Subcutaneous abdominal adipose tissue (tissue), 5 donors: Measurements from ENCODE around the gene GATD1.

Experiments
- H3K27ac ChIP-seq: one replicate; pipeline ENCODE4 v1.7.0; 2013; ENCODE audit warnings: low read depth, mild to moderate bottlenecking, inconsistent platforms, low read length, moderate library complexity
- H3K27me3 ChIP-seq, 5 donors: one replicate each; pipeline ENCODE4 v1.7.0; 2013; ENCODE audit warnings: low read length in 5 of 5, inconsistent platforms in 1 of 5; ENCODE audit not compliant: control insufficient read depth in 5 of 5, insufficient read depth in 4 of 5
- H3K36me3 ChIP-seq, 5 donors: one replicate each; pipeline ENCODE4 v1.7.0; 2013; ENCODE audit warnings: low read length in 5 of 5; ENCODE audit not compliant: control insufficient read depth in 5 of 5, insufficient read depth in 5 of 5
- H3K4me1 ChIP-seq, 5 donors: one replicate each; pipeline ENCODE4 v1.7.0; 2013; ENCODE audit warnings: low read length in 5 of 5, mild to moderate bottlenecking in 3 of 5, moderate library complexity in 1 of 5; ENCODE audit not compliant: control insufficient read depth in 5 of 5, insufficient read depth in 5 of 5
- H3K4me3 ChIP-seq, 5 donors: one replicate each; pipeline ENCODE4 v1.7.0; 2013; ENCODE audit warnings: low read length in 5 of 5, low read depth in 1 of 5
- H3K9ac ChIP-seq, 5 donors: one replicate each; pipeline ENCODE4 v1.7.0; 2013; ENCODE audit warnings: low read length in 5 of 5, mild to moderate bottlenecking in 4 of 5, moderate library complexity in 3 of 5
- H3K9me3 ChIP-seq, 5 donors: one replicate each; pipeline ENCODE4 v1.7.0; 2013; ENCODE audit warnings: low read length in 5 of 5; ENCODE audit not compliant: control insufficient read depth in 5 of 5
- donor health status: healthy.
- donor health status: healthy.
- donor health status: healthy.
- donor health status: healthy.
- donor health status: healthy.

The GATD1 gene

DNA sequence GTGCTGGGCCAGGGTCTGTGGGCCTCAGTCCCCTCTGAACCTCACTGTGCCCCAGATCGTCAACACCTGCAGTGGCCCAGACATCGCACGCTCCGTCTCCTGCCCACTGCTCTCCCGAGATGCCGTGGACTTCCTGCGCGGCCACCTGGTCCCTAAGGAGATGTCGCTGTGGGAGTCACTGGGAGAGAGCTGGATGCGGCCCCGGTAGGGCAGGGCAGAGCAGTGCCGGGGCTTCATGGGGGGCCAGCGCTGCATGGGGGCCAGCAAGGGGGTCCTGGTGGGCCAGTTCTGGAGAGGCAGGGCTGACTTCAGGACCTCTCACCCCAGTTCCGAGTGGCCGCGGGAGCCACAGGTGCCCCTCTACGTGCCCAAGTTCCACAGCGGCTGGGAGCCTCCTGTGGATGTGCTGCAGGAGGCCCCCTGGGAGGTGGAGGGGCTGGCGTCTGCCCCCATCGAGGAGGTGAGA is 54.9 kb downstream of the GATD1 start:
- H3K27ac ChIP-seq: no peak overlapping the region
- H3K27me3 ChIP-seq: peaks cover 0 to 44% (median 30%) of the 10 kb centered on the region in 5 donors

DNA sequence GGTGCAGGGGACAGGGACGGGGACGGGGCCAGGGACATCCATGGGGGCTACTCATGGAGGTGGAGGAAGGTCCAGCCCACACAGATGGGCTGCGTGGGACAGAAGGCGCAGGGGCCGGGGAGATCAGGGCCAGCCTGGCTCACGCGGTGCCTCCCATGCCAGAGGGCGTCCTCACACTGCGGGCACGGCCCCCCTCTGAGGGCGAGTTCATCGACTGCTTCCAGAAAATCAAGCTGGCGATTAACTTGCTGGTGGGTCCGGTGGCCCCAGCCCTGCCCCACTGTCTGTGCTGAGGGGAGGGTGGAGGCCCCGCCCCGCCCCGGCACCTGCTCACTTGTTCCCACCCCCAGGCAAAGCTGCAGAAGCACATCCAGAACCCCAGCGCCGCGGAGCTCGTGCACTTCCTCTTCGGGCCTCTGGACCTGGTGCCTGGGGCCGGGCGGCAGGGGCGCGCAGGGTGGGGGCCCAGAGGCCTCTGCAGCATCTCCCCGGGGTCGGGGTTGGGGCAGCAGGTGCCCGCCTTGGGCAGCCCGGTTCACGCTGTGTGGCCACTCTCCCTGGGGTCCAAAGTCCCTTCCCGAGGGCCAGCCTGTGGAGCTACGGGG is 55.4 kb downstream of the GATD1 start:
- Histone ChIP-seq H3K9me3 (no peaks in the 10 kb centered on the region), H3K27me3 (peaks cover 0 to 44% (median 30%) of the 10 kb centered on the region in 5 donors), H3K9ac (no peak overlapping the region), H3K4me3 (no peak overlapping the region), H3K36me3 (no peaks in the 10 kb centered on the region), H3K27ac (no peak overlapping the region), H3K4me1 (peaks cover 0 to 18% (median 11%) of the 10 kb centered on the region in 5 donors)

More for the DNA sequence above, 54.9 kb downstream of the GATD1 start:
- Histone ChIP-seq H3K9me3 (no peaks in the 10 kb centered on the region), H3K4me3 (no peak overlapping the region), H3K4me1 (peaks cover 0 to 24% (median 15%) of the 10 kb centered on the region in 5 donors), H3K36me3 (no peaks in the 10 kb centered on the region), H3K9ac (no peak overlapping the region)

DNA sequence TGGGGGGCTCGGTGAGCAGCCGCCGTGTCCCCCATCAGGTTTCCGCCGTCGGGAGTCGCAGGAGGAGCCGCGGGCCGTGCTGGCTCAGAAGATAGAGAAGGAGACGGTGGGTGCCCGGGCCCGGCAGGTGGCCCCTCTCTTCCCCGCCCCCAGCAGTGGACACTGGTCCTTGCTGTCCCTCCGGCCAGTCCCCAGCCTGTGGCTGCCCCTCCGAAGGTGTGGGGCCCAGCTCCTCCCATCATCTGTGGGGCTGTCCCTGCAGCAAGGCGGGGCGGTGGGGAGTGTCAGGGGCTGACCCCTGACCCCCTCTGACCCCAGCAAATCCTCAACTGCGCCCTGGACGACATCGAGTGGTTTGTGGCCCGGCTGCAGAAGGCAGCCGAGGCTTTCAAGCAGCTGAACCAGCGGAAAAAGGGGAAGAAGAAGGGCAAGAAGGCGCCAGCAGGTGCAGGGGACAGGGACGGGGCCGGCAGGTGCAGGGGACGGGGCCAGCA is 56.0 kb downstream of the GATD1 start:
- Histone ChIP-seq H3K4me1 (peaks cover 0 to 13% (median 6%) of the 10 kb centered on the region in 5 donors), H3K36me3 (no peaks in the 10 kb centered on the region), H3K9me3 (no peaks in the 10 kb centered on the region), H3K9ac (no peak overlapping the region), H3K4me3 (no peak overlapping the region), H3K27ac (no peak overlapping the region), H3K27me3 (peaks cover 0 to 44% (median 30%) of the 10 kb centered on the region in 5 donors)

GRCh38 chr11:720642-721246 is 56.5 kb downstream of the GATD1 start:
- H3K27ac ChIP-seq: no peak overlapping the region
- H3K4me1 ChIP-seq: peaks cover 0 to 11% (median 4%) of the 10 kb centered on the region in 5 donors
- no peaks in the 10 kb centered on the region for H3K36me3 ChIP-seq
- peaks cover 0 to 44% (median 30%) of the 10 kb centered on the region in 5 donors for H3K27me3 ChIP-seq
- no peaks in the 10 kb centered on the region for H3K9me3 ChIP-seq
- no peak overlapping the region for H3K9ac ChIP-seq
- peak overlapping the region in 1 of 5 donors; percentile 15 for H3K4me3 ChIP-seq

DNA sequence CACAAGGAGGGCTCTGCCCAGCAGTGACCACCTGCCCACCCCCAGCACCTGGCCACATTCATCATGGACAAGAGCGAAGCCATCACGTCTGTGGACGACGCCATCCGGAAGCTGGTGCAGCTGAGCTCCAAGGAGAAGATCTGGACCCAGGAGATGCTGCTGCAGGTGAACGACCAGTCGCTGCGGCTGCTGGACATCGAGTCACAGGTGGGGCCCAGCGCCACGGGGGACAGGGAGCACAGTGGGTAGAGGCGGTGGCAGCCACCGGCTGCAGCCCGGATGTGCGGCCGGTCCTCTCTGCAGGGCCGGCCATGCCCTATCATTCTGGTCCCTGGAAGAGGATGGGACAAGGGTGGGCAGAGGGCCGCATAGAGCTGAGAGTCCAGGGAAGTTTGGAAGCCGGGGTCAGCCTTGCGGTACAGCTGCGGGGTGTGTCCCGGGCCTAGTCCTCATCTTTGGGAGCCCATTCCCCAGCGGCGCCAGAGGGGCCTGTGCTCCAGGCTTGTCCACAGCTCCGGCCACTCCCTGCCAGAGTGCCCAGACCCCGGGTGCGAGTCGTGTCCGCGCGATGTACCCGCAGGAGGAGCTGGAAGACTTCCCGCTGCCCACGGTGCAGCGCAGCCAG is 57.2 kb downstream of the GATD1 start:
- Histone ChIP-seq H3K4me3 (peak overlapping the region in 1 of 5 donors; percentile 15), H3K36me3 (no peaks in the 10 kb centered on the region), H3K27me3 (peaks cover 0 to 38% (median 30%) of the 10 kb centered on the region in 5 donors), H3K9ac (no peak overlapping the region), H3K27ac (no peak overlapping the region), H3K4me1 (peaks cover 0 to 11% (median 4%) of the 10 kb centered on the region in 5 donors), H3K9me3 (peaks cover 0 to 3% (median 0%) of the 10 kb centered on the region in 5 donors)

GRCh38 chr11:719214-720016 is 57.9 kb downstream of the GATD1 start:
- Histone ChIP-seq H3K27me3 (peaks cover 0 to 31% (median 30%) of the 10 kb centered on the region in 5 donors), H3K27ac (no peak overlapping the region), H3K9me3 (peaks cover 0 to 3% (median 0%) of the 10 kb centered on the region in 5 donors), H3K36me3 (no peaks in the 10 kb centered on the region), H3K9ac (no peak overlapping the region), H3K4me3 (no peak overlapping the region), H3K4me1 (peaks cover 0 to 11% (median 4%) of the 10 kb centered on the region in 5 donors)
